Measurements from ENCODE around the gene ARFGEF3.
"Not testable (repeated sequence)": the region's sequence is repeated elsewhere in the genome, so short reads cannot be mapped to it uniquely, and the experiment has no call there.

Gene ARFGEF3

DNA sequence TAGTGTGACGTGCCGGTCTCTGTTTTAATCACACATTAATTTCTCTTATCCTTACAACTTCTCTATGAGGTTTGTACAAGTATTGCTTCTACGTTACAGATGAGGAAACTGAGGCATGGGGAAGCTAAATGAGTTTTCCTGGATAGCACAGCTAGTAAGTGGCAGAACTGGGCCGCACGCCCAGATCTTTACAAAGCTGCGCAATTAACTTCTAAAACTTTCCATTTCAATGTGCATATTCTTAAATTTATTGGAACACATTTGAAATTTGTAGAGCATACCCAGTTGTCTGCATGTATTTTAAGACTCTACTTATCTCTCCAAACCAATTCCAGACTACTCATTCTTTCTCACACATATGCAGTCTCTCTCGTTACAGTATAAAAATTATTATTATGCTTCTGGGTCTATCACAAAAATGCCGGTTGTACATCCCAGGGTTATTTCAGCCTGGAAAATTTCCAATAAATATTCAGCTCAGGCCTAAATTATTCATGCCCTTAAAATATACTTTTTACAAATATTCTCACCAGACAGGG is 44.3 kb upstream of the ARFGEF3 start:
- TF ChIP-seq, protein P1, sequence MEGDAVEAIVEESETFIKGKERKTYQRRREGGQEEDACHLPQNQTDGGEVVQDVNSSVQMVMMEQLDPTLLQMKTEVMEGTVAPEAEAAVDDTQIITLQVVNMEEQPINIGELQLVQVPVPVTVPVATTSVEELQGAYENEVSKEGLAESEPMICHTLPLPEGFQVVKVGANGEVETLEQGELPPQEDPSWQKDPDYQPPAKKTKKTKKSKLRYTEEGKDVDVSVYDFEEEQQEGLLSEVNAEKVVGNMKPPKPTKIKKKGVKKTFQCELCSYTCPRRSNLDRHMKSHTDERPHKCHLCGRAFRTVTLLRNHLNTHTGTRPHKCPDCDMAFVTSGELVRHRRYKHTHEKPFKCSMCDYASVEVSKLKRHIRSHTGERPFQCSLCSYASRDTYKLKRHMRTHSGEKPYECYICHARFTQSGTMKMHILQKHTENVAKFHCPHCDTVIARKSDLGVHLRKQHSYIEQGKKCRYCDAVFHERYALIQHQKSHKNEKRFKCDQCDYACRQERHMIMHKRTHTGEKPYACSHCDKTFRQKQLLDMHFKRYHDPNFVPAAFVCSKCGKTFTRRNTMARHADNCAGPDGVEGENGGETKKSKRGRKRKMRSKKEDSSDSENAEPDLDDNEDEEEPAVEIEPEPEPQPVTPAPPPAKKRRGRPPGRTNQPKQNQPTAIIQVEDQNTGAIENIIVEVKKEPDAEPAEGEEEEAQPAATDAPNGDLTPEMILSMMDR (IDR thresholded peaks at IDR 0.05; ENCODE audit: borderline replicate concordance, insufficient read depth, low read depth, low read length): no peak
- H3K4me3 ChIP-seq (ENCODE audit: low read depth, low read length): no peak overlapping the region

DNA sequence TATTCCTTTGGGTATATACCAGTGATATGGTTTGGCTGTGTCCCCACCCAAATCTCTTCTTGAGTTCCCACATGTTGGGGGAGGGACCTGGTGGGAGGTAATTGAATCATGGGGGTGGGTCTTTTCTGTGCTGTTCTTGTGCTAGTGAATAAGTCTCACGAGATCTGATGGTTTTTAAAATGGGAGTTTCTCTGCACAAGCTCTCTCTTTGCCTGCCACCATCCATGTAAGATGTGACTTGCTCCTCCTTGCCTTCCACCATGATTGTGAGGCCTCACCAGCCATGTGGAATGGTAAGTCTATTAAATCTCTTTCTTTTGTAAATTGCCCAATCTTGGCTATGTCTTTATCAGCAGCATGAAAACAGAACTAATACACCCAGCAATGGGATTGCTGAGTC is 42.5 kb upstream of the ARFGEF3 start:
- not testable (repeated sequence) for H3K4me3 ChIP-seq (ENCODE audit: low read depth, low read length)

DNA sequence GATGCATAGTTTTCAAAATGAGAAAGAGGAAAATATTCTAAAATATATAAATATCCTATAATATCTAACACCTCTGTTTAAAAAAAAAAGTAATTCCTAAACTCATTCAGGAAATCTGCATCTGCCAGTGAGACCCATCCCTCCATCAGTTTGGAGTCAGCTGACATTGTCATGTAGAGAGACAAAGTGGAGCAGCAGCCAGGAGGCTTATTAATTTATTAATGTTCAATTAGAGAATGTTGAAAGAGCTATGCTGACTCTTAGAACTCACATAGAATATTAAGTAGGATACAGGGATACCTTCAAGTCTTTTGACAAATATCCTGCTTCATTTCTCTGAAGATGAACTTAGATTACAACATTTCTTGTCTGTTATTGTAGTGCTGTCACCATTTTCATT is 41.8 kb upstream of the ARFGEF3 start:
- H3K4me3 ChIP-seq (ENCODE audit: low read depth, low read length): no peak overlapping the region
- TF ChIP-seq, protein P1 (IDR thresholded peaks at IDR 0.05; ENCODE audit: borderline replicate concordance, insufficient read depth, low read depth, low read length): no peak

DNA sequence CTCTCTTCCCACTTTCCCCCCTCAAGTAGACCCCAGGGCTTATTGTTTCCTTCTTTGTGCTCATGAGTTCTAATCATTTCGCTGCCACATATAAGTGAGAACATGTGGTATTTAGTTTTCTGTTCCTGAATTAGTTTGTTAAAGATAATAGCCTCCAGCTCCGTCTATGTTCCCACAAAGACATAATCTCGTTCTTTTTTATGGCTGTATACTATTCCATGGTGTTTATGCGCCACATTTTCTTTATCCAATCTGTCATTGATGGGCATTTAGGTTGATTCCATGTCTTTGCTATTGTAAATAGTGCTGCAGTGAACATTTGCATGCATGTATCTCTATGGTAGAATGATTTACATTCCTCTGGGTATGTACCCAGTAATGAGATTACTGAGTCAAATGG is 37.6 kb upstream of the ARFGEF3 start:
- TF ChIP-seq, protein P1 (IDR thresholded peaks at IDR 0.05; ENCODE audit: borderline replicate concordance, insufficient read depth, low read depth, low read length): no peak
- H3K4me3 ChIP-seq (ENCODE audit: low read depth, low read length): no peak overlapping the region

DNA sequence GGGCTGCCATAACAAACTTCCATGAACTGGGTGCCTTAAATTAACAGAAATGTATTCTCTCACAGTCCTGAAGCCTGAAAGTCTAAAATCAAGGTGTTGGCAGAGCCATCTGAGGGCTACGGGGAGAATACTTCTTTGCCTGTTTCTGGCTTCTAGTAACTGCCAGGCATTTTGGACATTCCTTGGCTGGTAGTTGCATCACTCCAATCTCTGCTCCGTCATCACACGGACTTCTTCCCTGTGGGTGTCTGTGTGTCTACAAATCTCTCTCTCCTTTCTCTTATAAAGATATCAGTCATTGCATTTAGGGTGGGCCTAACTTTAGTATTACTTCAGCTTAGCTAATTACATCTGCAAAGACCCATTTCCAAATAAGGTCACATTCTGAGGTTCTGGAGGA is 33.6 kb upstream of the ARFGEF3 start:
- H3K4me3 ChIP-seq (ENCODE audit: low read depth, low read length): no peak overlapping the region
- TF ChIP-seq, protein P1 (IDR thresholded peaks at IDR 0.05; ENCODE audit: borderline replicate concordance, insufficient read depth, low read depth, low read length): no peak

DNA sequence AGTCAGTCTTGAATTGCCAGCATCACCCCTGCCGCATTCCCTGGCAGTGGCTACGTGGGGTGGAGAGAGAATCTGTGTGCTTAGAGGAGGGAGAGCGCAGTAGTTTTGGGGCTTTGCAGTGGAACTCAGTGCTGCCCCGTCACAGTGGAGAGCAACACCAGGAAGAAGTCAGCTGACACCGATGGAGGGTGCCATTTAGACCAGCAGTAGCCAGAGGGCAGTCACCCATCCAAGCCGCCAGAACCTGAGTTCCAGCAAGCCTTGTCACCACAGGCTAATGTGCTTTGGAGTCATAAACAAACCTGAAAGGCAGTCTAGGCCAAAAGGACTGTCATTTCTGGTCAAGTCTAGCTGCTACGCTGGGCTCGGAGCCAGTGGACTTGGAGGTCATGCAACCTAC is 32.5 kb upstream of the ARFGEF3 start:
- no peak overlapping the region for H3K4me3 ChIP-seq (ENCODE audit: low read depth, low read length)
- TF ChIP-seq, protein P1 (IDR thresholded peaks at IDR 0.05; ENCODE audit: borderline replicate concordance, insufficient read depth, low read depth, low read length): no peak

DNA sequence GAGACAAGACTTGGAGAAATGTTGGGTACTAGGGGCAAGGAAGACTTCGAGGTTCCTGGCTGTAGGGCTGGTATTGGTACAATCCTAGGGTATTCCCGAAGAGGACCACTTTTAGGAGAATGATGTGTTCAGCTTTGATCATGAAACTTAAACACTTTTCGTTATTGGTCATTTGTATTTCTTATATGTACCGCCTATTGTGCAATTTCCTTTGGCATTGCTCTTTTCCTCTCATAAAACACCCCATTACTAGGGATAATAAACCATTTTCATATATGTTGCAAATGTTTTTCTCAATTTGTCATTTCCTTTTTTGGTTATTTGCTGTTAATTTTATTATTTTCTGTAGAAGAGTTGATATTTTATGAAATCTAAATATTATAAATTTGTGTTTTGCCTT is 18.9 kb upstream of the ARFGEF3 start:
- H3K4me3 ChIP-seq (ENCODE audit: low read depth, low read length): no peak overlapping the region
- TF ChIP-seq, protein P1 (IDR thresholded peaks at IDR 0.05; ENCODE audit: borderline replicate concordance, insufficient read depth, low read depth, low read length): no peak

DNA sequence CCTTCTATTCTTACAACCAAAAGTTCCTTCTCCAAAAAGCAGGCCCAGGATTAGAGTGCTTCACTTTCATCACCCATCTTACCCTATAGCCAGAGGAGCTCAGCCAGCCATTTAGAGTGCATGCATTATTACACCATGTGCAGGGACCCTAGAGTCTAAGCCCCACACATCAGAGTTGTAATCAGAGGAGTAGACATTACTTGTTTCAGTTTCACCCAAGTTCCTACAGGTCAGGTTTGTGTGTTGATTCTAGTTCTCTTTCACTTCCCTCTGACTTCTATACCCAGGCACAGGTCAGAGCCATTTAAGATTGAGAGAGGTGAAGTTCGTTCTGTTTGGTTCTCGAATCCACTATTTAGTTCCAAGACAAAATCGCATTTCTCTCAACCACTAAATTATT is 16.3 kb upstream of the ARFGEF3 start:
- TF ChIP-seq, protein P1 (IDR thresholded peaks at IDR 0.05; ENCODE audit: borderline replicate concordance, insufficient read depth, low read depth, low read length): no peak

More for the DNA sequence above, 16.3 kb upstream of the ARFGEF3 start:
- H3K4me3 ChIP-seq (ENCODE audit: low read depth, low read length): no peak overlapping the region

Data from GM12875 (cell line).